ENCODE data around the gene STAC3. TPM values are rescaled to one million over a fixed set of nuclear protein-coding genes. Genes with fewer than 3 reads are reported as not detected.

Gene STAC3
- total and polyA plus RNA-seq, 2 of the 8 experiments (the other 6 are each of a cell fraction or from before 2014, with no cell fraction given) = 0.70 to 1.3 TPM

- no peak overlapping the region for H2BK120ac ChIP-seq (replicated peaks; ENCODE audit: low read depth, low read length)
- H3K23ac ChIP-seq (ENCODE audit: insufficient read length) = no peak overlapping the region
- no peak for DNase-seq (ENCODE audit: low read depth in 1 of 2, low spot score in 2 of 2)
- peak overlapping the region; percentile 35 to 67 (median 51); a peak in 4 of 8 replicates for H3K4me3 ChIP-seq (ENCODE audit: extremely low read depth in 1 of 4, insufficient read depth in 2 of 4, low read depth in 3 of 4, low read length in 4 of 4)
- no peaks in the 10 kb centered on the region for H3K9me3 ChIP-seq (ENCODE audit: insufficient read depth in 2 of 2, low read depth in 1 of 2, low read length in 1 of 2)
- POLR2A ChIA-PET (ENCODE audit: partially characterized antibody) = interaction anchor here (0.7 to 23.7 kb wide), 14 partner anchors 13 to 277 kb away, joined by 3 to 852 read pairs (median 5); partner anchors contain the start of genes LRP1, NXPH4 and SHMT2
- WGBS, 2 experiments (ENCODE audit: extremely low coverage in 1 of 2, insufficient coverage in 1 of 2, insufficient read length in 1 of 2, insufficient replicate concordance in 2 of 2, low coverage in 1 of 2, low lambda C conversion rate in 2 of 2, missing lambda C conversion rate in 1 of 2) = 3% methylated on average over 8 of the region's 18 CpGs; no CpG with 5 or more reads in 1 of the 2 experiments
- no peaks in the 10 kb centered on the region for H3K79me1 ChIP-seq (ENCODE audit: low read depth, low read length)
- H3K23me2 ChIP-seq (ENCODE audit: low read depth, low read length) = peaks cover 28% of the 10 kb centered on the region
- H2BK15ac ChIP-seq (ENCODE audit: low read length) = no peak overlapping the region
- H4K5ac ChIP-seq (ENCODE audit: insufficient read length, low read depth, low read length) = no peak overlapping the region
- no peak overlapping the region for H2AK5ac ChIP-seq (ENCODE audit: low read depth, low read length)
- peak overlapping the region; percentile 71; the same call in 1 of the 2 replicates for H3K18ac ChIP-seq (ENCODE audit: extremely low read depth, low read length)
- peak overlapping the region; percentile 27; the same call in 1 of the 2 replicates for H2BK12ac ChIP-seq (ENCODE audit: low read depth, low read length)
- H4K20me1 ChIP-seq (replicated peaks in 1 of 2; ENCODE audit: control insufficient read depth in 1 of 2, insufficient read depth in 2 of 2, low read length in 2 of 2) = peaks cover 4 to 11% of the 10 kb centered on the region in 2 experiments
- no peak overlapping the region for H2BK5ac ChIP-seq (ENCODE audit: low read depth, low read length)
- H3K36me3 ChIP-seq (ENCODE audit: control insufficient read depth in 2 of 4, insufficient read depth in 4 of 4, low read length in 3 of 4) = no peaks in the 10 kb centered on the region
- FAIRE-seq = no peak
- no peak overlapping the region for H3K4ac ChIP-seq (replicated peaks; ENCODE audit: insufficient read length, low read depth, low read length)
- H3K14ac ChIP-seq (ENCODE audit: insufficient read length) = no peak overlapping the region
- H2BK20ac ChIP-seq (ENCODE audit: low read length) = no peak overlapping the region
- H4K8ac ChIP-seq (ENCODE audit: extremely low read depth, insufficient read depth, low read length) = no peak overlapping the region
- no peak overlapping the region for H3K9ac ChIP-seq (replicated peaks in 1 of 4; ENCODE audit: extremely low read depth in 1 of 4, low read depth in 3 of 4, low read length in 3 of 4)
- no peak overlapping the region for H2AFZ ChIP-seq (ENCODE audit: low read length)
- CTCF ChIA-PET (ENCODE audit: partially characterized antibody) = interaction anchor here (0.5 to 27.9 kb wide), 25 partner anchors 9 to 521 kb away, joined by 3 to 726 read pairs (median 4); partner anchors contain the start of genes GLI1, INHBE, NXPH4 and SHMT2
- peaks cover 5 to 47% (median 32%) of the 10 kb centered on the region in 4 experiments for H3K4me1 ChIP-seq (replicated peaks in 1 of 4; ENCODE audit: control insufficient read depth in 3 of 4, insufficient read depth in 4 of 4, low read length in 3 of 4)
- no peak overlapping the region for H4K91ac ChIP-seq (replicated peaks; ENCODE audit: insufficient read length, low read length)
- peak overlapping the region; percentile 89 to 91 for H3K4me2 ChIP-seq (ENCODE audit: insufficient read depth in 1 of 2, low read depth in 2 of 2, low read length in 2 of 2)
- no peak overlapping the region for H3K56ac ChIP-seq (replicated peaks; ENCODE audit: insufficient read length, low read depth, low read length)
- peaks cover 46 to 65% (median 59%) of the 10 kb centered on the region in 4 experiments for H3K27me3 ChIP-seq (replicated peaks in 1 of 4; ENCODE audit: control insufficient read depth in 3 of 4, extremely low read depth in 1 of 4, insufficient read depth in 3 of 4, low read length in 3 of 4)
- H3K79me2 ChIP-seq (ENCODE audit: control insufficient read depth in 1 of 2, insufficient read depth in 2 of 2, low read length in 2 of 2) = no peaks in the 10 kb centered on the region
- no peak overlapping the region for H3K27ac ChIP-seq (ENCODE audit: low read depth, low read length)
- TF ChIP-seq POLR2A (IDR thresholded peaks at IDR 0.05; ENCODE audit: control extremely low read depth in 1 of 2, low read depth in 2 of 2, low read length in 2 of 2) (no peak), GABPA (IDR thresholded peaks at IDR 0.05; ENCODE audit: borderline replicate concordance, insufficient read depth, low read length) (no peak), SP1 (IDR thresholded peaks at IDR 0.05; ENCODE audit: low read depth, low read length) (no peak), CHD1 (IDR thresholded peaks at IDR 0.05; ENCODE audit: low read depth, low read length) (no peak), EZH2 (IDR thresholded peaks at IDR 0.05; ENCODE audit: low read depth, low read length, severe bottlenecking) (no peak), CBX5 (IDR thresholded peaks at IDR 0.05; ENCODE audit: low read depth, low read length) (no peak), CHD2 (IDR thresholded peaks at IDR 0.05; ENCODE audit: low read length) (no peak), PHF8 (conservative IDR thresholded peaks at IDR 0.05; ENCODE audit: low read depth, low read length) (no peak), USF2 (IDR thresholded peaks at IDR 0.05; ENCODE audit: low read length) (no peak), SIRT6 (IDR thresholded peaks at IDR 0.05; ENCODE audit: low read length) (no peak), E2F6 (IDR thresholded peaks at IDR 0.05) (0 out of 2 replicates have a peak, but pooled peaks have one; percentile 7)
- TF ChIP-seq, protein P1, sequence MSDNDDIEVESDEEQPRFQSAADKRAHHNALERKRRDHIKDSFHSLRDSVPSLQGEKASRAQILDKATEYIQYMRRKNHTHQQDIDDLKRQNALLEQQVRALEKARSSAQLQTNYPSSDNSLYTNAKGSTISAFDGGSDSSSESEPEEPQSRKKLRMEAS (IDR thresholded peaks at IDR 0.05) = no peak
Observed at GRCh38 chr12:57242329-57242690, 8.7 kb downstream of the STAC3 start.
